Measurements from ENCODE around the gene TRAP1. TPM values are rescaled to one million over a fixed set of nuclear protein-coding genes. Genes with fewer than 3 reads are reported as not detected.
"Not testable (repeated sequence)": the region's sequence is repeated elsewhere in the genome, so short reads cannot be mapped to it uniquely, and the experiment has no call there.

The TRAP1 gene
- total RNA-seq, 1 experiment from 2014 or later: 382 TPM

- CTCF ChIA-PET: no interaction called here
- BruUV-seq (replicated peaks): no TSS peak
Measured at GRCh38 chr16:3656491-3657468, 60.5 kb downstream of the TRAP1 start.

GRCh38 chr16:3656160-3656490 is 61.2 kb downstream of the TRAP1 start:
- intact Hi-C loops (cut with micrococcal nuclease); H3K27me3 ChIP-seq (ENCODE audit: low read length); POLR2A ChIA-PET (ENCODE audit: unreplicated experiment): not testable (repeated sequence)

More at GRCh38 chr16:3656491-3657468, 60.5 kb downstream of the TRAP1 start:
- H2AFZ ChIP-seq (ENCODE audit: low read length): no peak overlapping the region
- H3K9me3 ChIP-seq (ENCODE audit: low read length): no peaks in the 10 kb centered on the region
- no peaks in the 10 kb centered on the region for H4K20me1 ChIP-seq (ENCODE audit: low read length)
- no peaks in the 10 kb centered on the region for H3K9me2 ChIP-seq (replicated peaks; ENCODE audit: low read length)
- no peaks in the 10 kb centered on the region for H3K79me2 ChIP-seq (ENCODE audit: low read length)
- peaks cover 17% of the 10 kb centered on the region; the same call in 1 of the 2 replicates for H3K36me3 ChIP-seq (ENCODE audit: low read depth, low read length)
- no peak overlapping the region for H3K27ac ChIP-seq (ENCODE audit: low read length)
- ATAC-seq (no peak), DNase-seq (no peak)
- no peaks in the 10 kb centered on the region for H3F3A ChIP-seq (ENCODE audit: low read length, unreplicated experiment)
- no peaks in the 10 kb centered on the region for H3K4me1 ChIP-seq (ENCODE audit: insufficient read depth, low read length)
- POLR2A ChIA-PET (ENCODE audit: unreplicated experiment): no interaction called here
- H3K9ac ChIP-seq (ENCODE audit: low read length): no peak overlapping the region
- no peak overlapping the region for H3K4me3 ChIP-seq (ENCODE audit: low read length)
- H3K4me2 ChIP-seq (ENCODE audit: low read length): no peak overlapping the region
- H3K27me3 ChIP-seq (ENCODE audit: low read length): no peaks in the 10 kb centered on the region
- TF ChIP-seq EZH2phosphoT487 (IDR thresholded peaks at IDR 0.05; ENCODE audit: borderline replicate concordance, low read length) (no peak), EZH2 (IDR thresholded peaks at IDR 0.05; ENCODE audit: low read length, unreplicated experiment) (no peak), CTCF (conservative IDR thresholded peaks at IDR 0.05; ENCODE audit: low read depth, low read length) (no peak)
- intact Hi-C loops (cut with micrococcal nuclease): no loop called here

GRCh38 chr16:3655396-3656159 is 61.7 kb downstream of the TRAP1 start:
- H2AFZ ChIP-seq (ENCODE audit: low read length): no peak overlapping the region
- BruUV-seq (replicated peaks): no TSS peak
- H3K9me3 ChIP-seq (ENCODE audit: low read length): no peaks in the 10 kb centered on the region
- no peak overlapping the region for H3K27ac ChIP-seq (ENCODE audit: low read length)
- H3K36me3 ChIP-seq (ENCODE audit: low read depth, low read length): peaks cover 12% of the 10 kb centered on the region; the same call in 1 of the 2 replicates
- intact Hi-C loops (cut with micrococcal nuclease): no loop called here
- no peaks in the 10 kb centered on the region for H4K20me1 ChIP-seq (ENCODE audit: low read length)
- H3K4me2 ChIP-seq (ENCODE audit: low read length): no peak overlapping the region
- no peaks in the 10 kb centered on the region for H3K27me3 ChIP-seq (ENCODE audit: low read length)
- no peak for ATAC-seq
- no peak overlapping the region for H3K9ac ChIP-seq (ENCODE audit: low read length)
- no peak for DNase-seq
- POLR2A ChIA-PET (ENCODE audit: unreplicated experiment): no interaction called here
- TF ChIP-seq CTCF (conservative IDR thresholded peaks at IDR 0.05; ENCODE audit: low read depth, low read length) (no peak), EZH2 (IDR thresholded peaks at IDR 0.05; ENCODE audit: low read length, unreplicated experiment) (no peak), EZH2phosphoT487 (IDR thresholded peaks at IDR 0.05; ENCODE audit: borderline replicate concordance, low read length) (no peak)
- no peaks in the 10 kb centered on the region for H3K79me2 ChIP-seq (ENCODE audit: low read length)
- no peaks in the 10 kb centered on the region for H3F3A ChIP-seq (ENCODE audit: low read length, unreplicated experiment)
- no peaks in the 10 kb centered on the region for H3K4me1 ChIP-seq (ENCODE audit: insufficient read depth, low read length)
- CTCF ChIA-PET: no interaction called here
- H3K4me3 ChIP-seq (ENCODE audit: low read length): no peak overlapping the region
- H3K9me2 ChIP-seq (replicated peaks; ENCODE audit: low read length): no peaks in the 10 kb centered on the region

More at GRCh38 chr16:3656160-3656490, 61.2 kb downstream of the TRAP1 start:
- CTCF ChIA-PET; H3K27ac ChIP-seq (ENCODE audit: low read length); H3K9me3 ChIP-seq (ENCODE audit: low read length); H3K79me2 ChIP-seq (ENCODE audit: low read length); H3K4me1 ChIP-seq (ENCODE audit: insufficient read depth, low read length); H4K20me1 ChIP-seq (ENCODE audit: low read length); ATAC-seq; H3K9me2 ChIP-seq (replicated peaks; ENCODE audit: low read length); H3K9ac ChIP-seq (ENCODE audit: low read length); DNase-seq; H3F3A ChIP-seq (ENCODE audit: low read length, unreplicated experiment); H3K4me2 ChIP-seq (ENCODE audit: low read length); H3K4me3 ChIP-seq (ENCODE audit: low read length); H2AFZ ChIP-seq (ENCODE audit: low read length); BruUV-seq (replicated peaks): not testable (repeated sequence)
- peaks cover 12% of the 10 kb centered on the region; the same call in 1 of the 2 replicates for H3K36me3 ChIP-seq (ENCODE audit: low read depth, low read length)

Data from PC-3 (cell line).